ENCODE data around the gene FN1. TPM values are rescaled to one million over a fixed set of nuclear protein-coding genes. Genes with fewer than 3 reads are reported as not detected.

The FN1 gene
- total and polyA plus RNA-seq, 2 of the 8 experiments (the other 6 are each of a cell fraction or from before 2014, with no cell fraction given), result 42.9 to 109 TPM

GRCh38 chr2:215369181-215369760 is 66.6 kb downstream of the FN1 start:
- Histone ChIP-seq H2BK5ac (ENCODE audit: low read depth, low read length) (no peak overlapping the region), H2BK15ac (ENCODE audit: low read length) (no peak overlapping the region), H3K18ac (ENCODE audit: extremely low read depth, low read length) (no peak overlapping the region), H2AFZ (ENCODE audit: low read length) (no peak overlapping the region), H3K4me1 (replicated peaks in 1 of 4; ENCODE audit: control insufficient read depth in 3 of 4, insufficient read depth in 4 of 4, low read length in 3 of 4) (no peaks in the 10 kb centered on the region), H2AK5ac (ENCODE audit: low read depth, low read length) (no peak overlapping the region), H3K36me3 (ENCODE audit: control insufficient read depth in 2 of 4, insufficient read depth in 4 of 4, low read length in 3 of 4) (peaks cover 0 to 44% (median 11%) of the 10 kb centered on the region in 4 experiments; a peak in 5 of 8 replicates), H3K14ac (ENCODE audit: insufficient read length) (no peak overlapping the region), H3K4ac (replicated peaks; ENCODE audit: insufficient read length, low read depth, low read length) (no peak overlapping the region), H3K4me3 (ENCODE audit: extremely low read depth in 1 of 4, insufficient read depth in 2 of 4, low read depth in 3 of 4, low read length in 4 of 4) (no peak overlapping the region), H3K79me2 (ENCODE audit: control insufficient read depth in 1 of 2, insufficient read depth in 2 of 2, low read length in 2 of 2) (no peaks in the 10 kb centered on the region), H4K91ac (replicated peaks; ENCODE audit: insufficient read length, low read length) (no peak overlapping the region), H3K79me1 (ENCODE audit: low read depth, low read length) (no peaks in the 10 kb centered on the region), H3K27ac (ENCODE audit: low read depth, low read length) (no peak overlapping the region), H3K23ac (ENCODE audit: insufficient read length) (no peak overlapping the region), H3K4me2 (ENCODE audit: insufficient read depth in 1 of 2, low read depth in 2 of 2, low read length in 2 of 2) (no peak overlapping the region), H4K20me1 (replicated peaks in 1 of 2; ENCODE audit: control insufficient read depth in 1 of 2, insufficient read depth in 2 of 2, low read length in 2 of 2) (no peaks in the 10 kb centered on the region), H3K27me3 (replicated peaks in 1 of 4; ENCODE audit: control insufficient read depth in 3 of 4, extremely low read depth in 1 of 4, insufficient read depth in 3 of 4, low read length in 3 of 4) (no peaks in the 10 kb centered on the region), H2BK12ac (ENCODE audit: low read depth, low read length) (no peak overlapping the region), H4K5ac (ENCODE audit: insufficient read length, low read depth, low read length) (no peak overlapping the region), H4K8ac (ENCODE audit: extremely low read depth, insufficient read depth, low read length) (no peak overlapping the region), H2BK120ac (replicated peaks; ENCODE audit: low read depth, low read length) (no peak overlapping the region), H3K56ac (replicated peaks; ENCODE audit: insufficient read length, low read depth, low read length) (no peak overlapping the region), H3K9me3 (ENCODE audit: insufficient read depth in 2 of 2, low read depth in 1 of 2, low read length in 1 of 2) (no peaks in the 10 kb centered on the region), H3K9ac (replicated peaks in 1 of 4; ENCODE audit: extremely low read depth in 1 of 4, low read depth in 3 of 4, low read length in 3 of 4) (no peak overlapping the region), H3K23me2 (ENCODE audit: low read depth, low read length) (no peaks in the 10 kb centered on the region), H2BK20ac (ENCODE audit: low read length) (no peak overlapping the region)
- ChIA-PET POLR2A (ENCODE audit: partially characterized antibody) (no interaction called here), CTCF (ENCODE audit: partially characterized antibody) (interaction anchor here (1.1 kb wide), 1 partner anchor 40 kb away, joined by 4 read pairs; no protein-coding TSS in a partner anchor)
- 85% methylated on average over 3 of the region's 3 CpGs; no CpG with 5 or more reads in 1 of the 2 experiments for WGBS, 2 experiments (ENCODE audit: extremely low coverage in 1 of 2, insufficient coverage in 1 of 2, insufficient read length in 1 of 2, insufficient replicate concordance in 2 of 2, low coverage in 1 of 2, low lambda C conversion rate in 2 of 2, missing lambda C conversion rate in 1 of 2)
- FAIRE-seq, result no peak
- TF ChIP-seq HDAC6 (IDR thresholded peaks at IDR 0.05; ENCODE audit: low read depth, low read length) (no peak), SIRT6 (IDR thresholded peaks at IDR 0.05; ENCODE audit: low read length) (no peak), RBBP5 (IDR thresholded peaks at IDR 0.05; ENCODE audit: borderline replicate concordance, low read depth, low read length) (no peak), EGR1 (IDR thresholded peaks at IDR 0.05; ENCODE audit: borderline replicate concordance, low read depth, low read length) (no peak), GABPA (IDR thresholded peaks at IDR 0.05; ENCODE audit: borderline replicate concordance, insufficient read depth, low read length) (no peak), TBP (IDR thresholded peaks at IDR 0.05; ENCODE audit: low read depth, low read length) (no peak), CBX8 (IDR thresholded peaks at IDR 0.05; ENCODE audit: borderline replicate concordance, low read depth, low read length) (no peak), MAFK (IDR thresholded peaks at IDR 0.05; ENCODE audit: low read depth, low read length) (no peak), PHF8 (conservative IDR thresholded peaks at IDR 0.05; ENCODE audit: low read depth, low read length) (no peak), EZH2 (IDR thresholded peaks at IDR 0.05; ENCODE audit: low read depth, low read length, severe bottlenecking) (no peak)
- TF ChIP-seq, protein P1, sequence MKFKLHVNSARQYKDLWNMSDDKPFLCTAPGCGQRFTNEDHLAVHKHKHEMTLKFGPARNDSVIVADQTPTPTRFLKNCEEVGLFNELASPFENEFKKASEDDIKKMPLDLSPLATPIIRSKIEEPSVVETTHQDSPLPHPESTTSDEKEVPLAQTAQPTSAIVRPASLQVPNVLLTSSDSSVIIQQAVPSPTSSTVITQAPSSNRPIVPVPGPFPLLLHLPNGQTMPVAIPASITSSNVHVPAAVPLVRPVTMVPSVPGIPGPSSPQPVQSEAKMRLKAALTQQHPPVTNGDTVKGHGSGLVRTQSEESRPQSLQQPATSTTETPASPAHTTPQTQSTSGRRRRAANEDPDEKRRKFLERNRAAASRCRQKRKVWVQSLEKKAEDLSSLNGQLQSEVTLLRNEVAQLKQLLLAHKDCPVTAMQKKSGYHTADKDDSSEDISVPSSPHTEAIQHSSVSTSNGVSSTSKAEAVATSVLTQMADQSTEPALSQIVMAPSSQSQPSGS (IDR thresholded peaks at IDR 0.05; ENCODE audit: low read length), result no peak
- no peak for DNase-seq (ENCODE audit: low read depth in 1 of 2, low spot score in 2 of 2)
